Mucosa of descending colon (tissue), 3 donors: Measurements from ENCODE around the gene CLEC1A. TPM values are rescaled to one million over a fixed set of nuclear protein-coding genes. Genes with fewer than 3 reads are reported as not detected.
A peak's percentile ranks its signal among the peaks of the same experiment; 100 is the strongest.

Experiments used
- ATAC-seq: fragments of 200-7000 bp; cut with Tn5 transposase; one replicate; pipeline ENCODE4 v1.9.1; 2020; ENCODE audit warnings: mild to moderate bottlenecking, moderate library complexity
- DNase-seq, 3 donors: peaks; one replicate each; pipeline ENCODE4 v3.0.0-alpha.2; 2020
- H3K36me3 ChIP-seq: fragments of 200-600 bp; one replicate; pipeline ENCODE4 v1.8.0; 2021; ENCODE audit warnings: low read depth, mild to moderate bottlenecking
- H3K4me1 ChIP-seq: fragments of 200-600 bp; one replicate; pipeline ENCODE4 v1.8.0; 2021; ENCODE audit warnings: low read depth, mild to moderate bottlenecking
- H3K4me3 ChIP-seq: fragments of 200-600 bp; one replicate; pipeline ENCODE4 v1.8.0; 2021; ENCODE audit warnings: mild to moderate bottlenecking
- H3K9me3 ChIP-seq: fragments of 200-600 bp; one replicate; pipeline ENCODE4 v1.8.0; 2021; ENCODE audit warnings: mild to moderate bottlenecking
- intact Hi-C, 2 donors: fragments of 100-400 bp; cut with DNase I in 1 of 2; cut with micrococcal nuclease in 1 of 2; formaldehyde crosslinking; loops; one replicate each; pipeline versions ENCODE4 v1.11.0 to v1.11.1; 2022; cut with DNase I, micrococcal nuclease
- total RNA-seq, 3 donors: library from RNA; stranded (reverse); fragmentation: NEBNext Ultra II Directional in 2 of 3; extraction: Animal tissue kit (Norgen Biotek cat#: 25700) in 2 of 3; gene quantifications; one replicate each; pipeline versions ENCODE4 v1.2.1 to v1.2.4, GENCODE V29; 2021 to 2023
- TF ChIP-seq, protein P1 (sequence below): fragments of 200-600 bp; IDR thresholded peaks from one replicate; pipeline ENCODE4 v1.8.0; 2022; ENCODE audit warnings: antibody characterized with exemption, mild to moderate bottlenecking
- donor health status: DM: no; HTN: no; CAD: no; lungs with moderate emphysema.
- donor health status: DM: no; HTN: no; CAD: no.
- donor health status: DM: no; HTN: yes; CAD: no.

CLEC1A gene
- total RNA-seq, 3 donors from 2014 or later = 0.67 to 2.8 (median 1.2) TPM

GRCh38 chr12:10068644-10069043 lies 30.1 kb downstream of the CLEC1A start:
- no peak overlapping the region for H3K4me3 ChIP-seq
- H3K36me3 ChIP-seq = no peaks in the 10 kb centered on the region
- TF ChIP-seq, protein P1, sequence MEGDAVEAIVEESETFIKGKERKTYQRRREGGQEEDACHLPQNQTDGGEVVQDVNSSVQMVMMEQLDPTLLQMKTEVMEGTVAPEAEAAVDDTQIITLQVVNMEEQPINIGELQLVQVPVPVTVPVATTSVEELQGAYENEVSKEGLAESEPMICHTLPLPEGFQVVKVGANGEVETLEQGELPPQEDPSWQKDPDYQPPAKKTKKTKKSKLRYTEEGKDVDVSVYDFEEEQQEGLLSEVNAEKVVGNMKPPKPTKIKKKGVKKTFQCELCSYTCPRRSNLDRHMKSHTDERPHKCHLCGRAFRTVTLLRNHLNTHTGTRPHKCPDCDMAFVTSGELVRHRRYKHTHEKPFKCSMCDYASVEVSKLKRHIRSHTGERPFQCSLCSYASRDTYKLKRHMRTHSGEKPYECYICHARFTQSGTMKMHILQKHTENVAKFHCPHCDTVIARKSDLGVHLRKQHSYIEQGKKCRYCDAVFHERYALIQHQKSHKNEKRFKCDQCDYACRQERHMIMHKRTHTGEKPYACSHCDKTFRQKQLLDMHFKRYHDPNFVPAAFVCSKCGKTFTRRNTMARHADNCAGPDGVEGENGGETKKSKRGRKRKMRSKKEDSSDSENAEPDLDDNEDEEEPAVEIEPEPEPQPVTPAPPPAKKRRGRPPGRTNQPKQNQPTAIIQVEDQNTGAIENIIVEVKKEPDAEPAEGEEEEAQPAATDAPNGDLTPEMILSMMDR = no peak
- no peaks in the 10 kb centered on the region for H3K9me3 ChIP-seq
- intact Hi-C loops = no loop called here
- peak; percentile 45 for ATAC-seq
- H3K4me1 ChIP-seq = no peaks in the 10 kb centered on the region
- no peak for DNase-seq

DNA sequence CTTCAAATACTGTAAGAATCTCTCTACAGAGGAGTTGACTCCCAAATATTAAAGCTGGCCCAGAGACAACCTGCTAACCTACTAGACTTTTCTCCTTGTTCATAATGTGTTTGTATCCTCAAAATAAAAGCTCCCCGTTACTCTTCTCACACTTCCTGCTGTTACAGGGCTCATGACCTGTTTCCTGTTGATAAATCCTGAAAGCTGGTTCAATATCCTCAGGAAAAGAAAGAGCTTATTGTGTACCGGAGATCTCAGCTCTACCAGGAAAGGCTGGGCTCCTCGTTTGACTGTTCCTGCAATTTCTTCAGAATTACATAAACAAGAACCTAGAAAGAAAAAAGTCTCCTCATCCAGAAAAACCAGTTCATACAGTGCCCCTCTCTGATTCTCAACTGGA lies 30.8 kb downstream of the CLEC1A start:
- H3K9me3 ChIP-seq = no peaks in the 10 kb centered on the region
- DNase-seq = no peak
- intact Hi-C loops = no loop called here
- H3K36me3 ChIP-seq = no peaks in the 10 kb centered on the region
- TF ChIP-seq, protein P1 = no peak
- H3K4me3 ChIP-seq = no peak overlapping the region
- H3K4me1 ChIP-seq = no peaks in the 10 kb centered on the region
- peak; percentile 25 for ATAC-seq

DNA sequence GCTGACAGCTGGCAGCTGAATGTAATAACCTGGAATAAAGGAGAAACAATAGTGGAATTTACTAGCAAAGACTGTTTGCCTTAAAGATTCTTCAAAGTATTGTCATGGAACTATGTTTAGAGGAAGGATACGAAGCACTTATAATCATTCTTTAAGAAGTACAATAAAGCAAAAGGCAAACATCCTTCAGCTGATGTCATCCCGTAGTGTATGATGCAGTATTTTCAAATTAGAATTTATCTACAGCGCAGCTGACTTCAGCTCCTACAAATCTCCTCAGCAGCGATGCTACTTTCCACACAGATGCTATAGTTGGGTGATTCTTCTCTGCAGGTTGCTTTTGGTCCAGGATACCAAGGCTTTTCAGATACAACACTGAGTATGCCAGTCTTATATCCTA lies 31.5 kb downstream of the CLEC1A start:
- H3K4me1 ChIP-seq = no peaks in the 10 kb centered on the region
- H3K9me3 ChIP-seq = no peaks in the 10 kb centered on the region
- H3K4me3 ChIP-seq = no peak overlapping the region
- TF ChIP-seq, protein P1 = no peak
- no peaks in the 10 kb centered on the region for H3K36me3 ChIP-seq
- DNase-seq (peak in 1 of 3 donors; percentile 10), ATAC-seq (no peak)
- intact Hi-C loops = no loop called here

DNA sequence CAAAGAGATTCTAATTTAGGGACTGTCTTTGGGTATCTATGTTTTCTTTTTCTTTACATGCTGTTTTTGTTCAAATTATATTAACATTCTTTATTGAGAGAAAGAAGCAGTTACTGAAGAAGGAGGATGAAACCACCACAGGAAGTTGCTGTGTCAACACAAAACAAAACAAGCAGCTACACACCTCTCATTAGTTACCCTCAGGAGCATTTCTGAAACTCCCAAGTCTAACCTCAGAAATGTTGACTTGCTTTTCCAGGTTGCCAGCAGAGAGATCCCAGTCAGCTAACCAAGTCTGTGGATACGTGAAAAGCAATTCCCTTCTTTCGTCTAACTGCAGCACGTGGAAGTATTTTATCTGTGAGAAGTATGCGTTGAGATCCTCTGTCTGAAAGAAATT lies 33.5 kb downstream of the CLEC1A start:
- no peaks in the 10 kb centered on the region for H3K9me3 ChIP-seq
- no peak overlapping the region for H3K4me3 ChIP-seq
- intact Hi-C loops = no loop called here
- ATAC-seq (no peak), DNase-seq (no peak)
- H3K4me1 ChIP-seq = no peaks in the 10 kb centered on the region
- TF ChIP-seq, protein P1 = no peak
- no peaks in the 10 kb centered on the region for H3K36me3 ChIP-seq

- no peak overlapping the region for H3K4me3 ChIP-seq
- DNase-seq (no peak), ATAC-seq (no peak)
- TF ChIP-seq, protein P1 = no peak
- intact Hi-C loops = no loop called here
- H3K9me3 ChIP-seq = no peaks in the 10 kb centered on the region
- no peaks in the 10 kb centered on the region for H3K4me1 ChIP-seq
- no peaks in the 10 kb centered on the region for H3K36me3 ChIP-seq
Observed at GRCh38 chr12:10058387-10058786, 40.4 kb downstream of the CLEC1A start.
